ENCODE measurements around the gene BLOC1S6. TPM values are rescaled to one million over a fixed set of nuclear protein-coding genes. Genes with fewer than 3 reads are reported as not detected.

The BLOC1S6 gene
- polyA plus RNA-seq, 2 of the 4 experiments (the other 2 are of a cell fraction) = 19.0 to 30.9 TPM

DNA sequence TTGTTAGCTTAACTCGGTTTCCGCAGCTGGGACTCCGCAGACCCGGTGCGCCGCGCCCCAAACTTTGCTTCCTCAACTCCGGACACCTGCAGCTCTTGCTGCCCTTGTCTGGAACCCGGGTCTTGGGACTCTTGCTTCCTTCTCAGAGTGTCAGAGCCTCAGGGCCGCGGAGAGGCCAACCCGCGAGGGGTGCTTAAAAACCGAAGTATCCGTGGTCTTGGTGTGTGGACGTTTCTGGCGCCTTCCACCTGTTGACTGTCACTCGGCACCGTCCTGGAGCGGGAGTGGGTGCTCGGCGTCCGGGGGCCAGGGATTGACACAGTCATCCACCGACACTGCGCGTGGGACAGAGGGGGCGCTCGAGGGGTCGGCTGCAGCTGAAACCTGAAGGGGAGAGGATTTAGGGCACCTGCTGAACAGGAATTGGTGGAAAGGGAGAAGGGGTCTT is 48.0 kb downstream of the BLOC1S6 start:
- H3K27ac ChIP-seq = peak overlapping the region; percentile 89 to 92
- no peak for TF ChIP-seq FOSL2 (IDR thresholded peaks at IDR 0.05)
- TF ChIP-seq FOSL2 (CRISPR knock-in tag; IDR thresholded peaks at IDR 0.05) = peak; percentile 10; the same call in 1 of the 2 replicates
- no peak for TF ChIP-seq POLR2A (IDR thresholded peaks at IDR 0.05; ENCODE audit: low read length)
- TF ChIP-seq, protein P1, sequence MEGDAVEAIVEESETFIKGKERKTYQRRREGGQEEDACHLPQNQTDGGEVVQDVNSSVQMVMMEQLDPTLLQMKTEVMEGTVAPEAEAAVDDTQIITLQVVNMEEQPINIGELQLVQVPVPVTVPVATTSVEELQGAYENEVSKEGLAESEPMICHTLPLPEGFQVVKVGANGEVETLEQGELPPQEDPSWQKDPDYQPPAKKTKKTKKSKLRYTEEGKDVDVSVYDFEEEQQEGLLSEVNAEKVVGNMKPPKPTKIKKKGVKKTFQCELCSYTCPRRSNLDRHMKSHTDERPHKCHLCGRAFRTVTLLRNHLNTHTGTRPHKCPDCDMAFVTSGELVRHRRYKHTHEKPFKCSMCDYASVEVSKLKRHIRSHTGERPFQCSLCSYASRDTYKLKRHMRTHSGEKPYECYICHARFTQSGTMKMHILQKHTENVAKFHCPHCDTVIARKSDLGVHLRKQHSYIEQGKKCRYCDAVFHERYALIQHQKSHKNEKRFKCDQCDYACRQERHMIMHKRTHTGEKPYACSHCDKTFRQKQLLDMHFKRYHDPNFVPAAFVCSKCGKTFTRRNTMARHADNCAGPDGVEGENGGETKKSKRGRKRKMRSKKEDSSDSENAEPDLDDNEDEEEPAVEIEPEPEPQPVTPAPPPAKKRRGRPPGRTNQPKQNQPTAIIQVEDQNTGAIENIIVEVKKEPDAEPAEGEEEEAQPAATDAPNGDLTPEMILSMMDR (IDR thresholded peaks at IDR 0.05) = peak; percentile 41; the same call in 2 of the 3 replicates
- TF ChIP-seq, protein P2, sequence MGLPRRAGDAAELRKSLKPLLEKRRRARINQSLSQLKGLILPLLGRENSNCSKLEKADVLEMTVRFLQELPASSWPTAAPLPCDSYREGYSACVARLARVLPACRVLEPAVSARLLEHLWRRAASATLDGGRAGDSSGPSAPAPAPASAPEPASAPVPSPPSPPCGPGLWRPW (IDR thresholded peaks at IDR 0.05) = no peak
- no peak for TF ChIP-seq JUNB (IDR thresholded peaks at IDR 0.05)
- no peak for TF ChIP-seq POLR2AphosphoS2 (conservative IDR thresholded peaks at IDR 0.05; ENCODE audit: low read length)
- FAIRE-seq (no peak), DNase-seq (ENCODE audit: low read depth in 1 of 2, low spot score in 1 of 2) (peak; percentile 36 to 59), ATAC-seq (peak; percentile 76)
- peak overlapping the region; percentile 86 for H3K4me2 ChIP-seq
- WGBS (ENCODE audit: missing lambda C conversion rate) = 0% methylated on average over 2 of the region's 29 CpGs
- no peaks in the 10 kb centered on the region for H3K9me3 ChIP-seq
- H3K4me3 ChIP-seq = peak overlapping the region; percentile 73
- CTCF ChIA-PET = interaction anchor here (0.8 to 1.4 kb wide), 3 partner anchors 10 to 26 kb away, joined by 3 to 5 read pairs (median 3); no protein-coding TSS in a partner anchor
- H3K4me1 ChIP-seq = peaks cover 54% of the 10 kb centered on the region
- POLR2A ChIA-PET = interaction anchor here (1.1 to 1.3 kb wide), 2 partner anchors 10 to 13 kb away, joined by 4 read pairs; no protein-coding TSS in a partner anchor

DNA sequence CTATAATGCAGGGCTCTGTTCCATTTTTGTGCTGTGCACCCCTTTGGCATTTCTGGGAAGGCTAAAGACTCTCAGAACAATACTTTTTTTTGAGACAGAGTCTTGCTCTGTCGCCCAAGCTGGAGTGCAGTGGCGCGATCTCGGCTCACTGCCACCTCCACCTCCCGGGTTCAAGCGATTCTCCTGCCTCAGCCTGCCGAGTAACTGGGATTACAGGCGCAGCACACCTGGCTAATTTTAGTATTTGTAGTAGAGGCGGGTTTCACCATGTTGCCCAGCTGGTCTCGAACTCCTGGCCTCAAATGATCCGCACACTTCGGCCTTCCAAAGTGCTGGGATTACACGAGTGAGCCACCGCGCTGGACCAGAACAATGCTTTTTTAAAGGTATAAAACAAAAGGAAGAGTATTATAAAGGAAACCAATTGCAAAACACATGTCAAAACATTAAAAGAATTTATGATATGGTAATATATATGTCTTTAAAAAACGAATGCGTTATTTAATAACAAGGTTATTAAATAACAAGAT is 48.6 kb downstream of the BLOC1S6 start:
- peaks cover 59% of the 10 kb centered on the region for H3K4me1 ChIP-seq

DNA sequence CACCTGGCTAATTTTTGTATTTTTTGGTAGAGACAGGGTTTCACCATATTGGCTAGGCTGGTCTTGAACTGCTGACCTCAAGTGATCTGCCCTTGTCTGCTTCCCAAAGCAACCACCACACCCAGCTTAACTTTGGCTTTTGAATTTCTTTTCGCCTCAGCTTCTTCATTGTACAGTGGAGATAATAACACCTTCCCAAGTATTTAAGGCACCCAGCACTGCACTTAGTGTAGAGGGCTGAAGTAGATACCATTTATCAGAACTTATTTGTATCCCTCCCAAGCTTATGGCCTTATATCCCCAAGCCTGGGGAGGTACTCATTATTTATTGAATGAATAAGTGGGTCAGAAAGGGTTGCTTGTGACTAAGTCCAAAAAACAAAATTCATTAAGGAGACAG is 50.0 kb downstream of the BLOC1S6 start:
- ATAC-seq (no peak), DNase-seq (ENCODE audit: low read depth in 1 of 2, low spot score in 1 of 2) (no peak), FAIRE-seq (no peak)
- H3K27ac ChIP-seq = peak overlapping the region; percentile 88 to 92
- CTCF ChIA-PET = interaction anchor here (1.1 to 2.2 kb wide), 2 partner anchors 69 to 182 kb away, joined by 4 to 7 read pairs; no protein-coding TSS in a partner anchor
- H3K4me3 ChIP-seq = peak overlapping the region; percentile 18; the same call in 1 of the 3 replicates
- WGBS (ENCODE audit: missing lambda C conversion rate) = 71% methylated on average over 1 of the region's 1 CpG
- peak overlapping the region; percentile 86 for H3K4me2 ChIP-seq
- TF ChIP-seq RAD21 (conservative IDR thresholded peaks at IDR 0.05 in 1 of 2, IDR thresholded peaks at IDR 0.05 in 1 of 2) (no peak), MAFK (IDR thresholded peaks at IDR 0.05; ENCODE audit: partially characterized antibody) (no peak), EHF (CRISPR knock-in tag; IDR thresholded peaks at IDR 0.05) (no peak), HOXB13 (CRISPR knock-in tag; IDR thresholded peaks at IDR 0.05; ENCODE audit: low read depth) (no peak), RARB (CRISPR knock-in tag; IDR thresholded peaks at IDR 0.05) (no peak), CHD4 (IDR thresholded peaks at IDR 0.05; ENCODE audit: borderline replicate concordance) (no peak), CHD2 (IDR thresholded peaks at IDR 0.05; ENCODE audit: low read length, partially characterized antibody) (no peak), RCOR1 (IDR thresholded peaks at IDR 0.05; ENCODE audit: low read depth, low read length) (no peak)
- TF ChIP-seq, protein P3, sequence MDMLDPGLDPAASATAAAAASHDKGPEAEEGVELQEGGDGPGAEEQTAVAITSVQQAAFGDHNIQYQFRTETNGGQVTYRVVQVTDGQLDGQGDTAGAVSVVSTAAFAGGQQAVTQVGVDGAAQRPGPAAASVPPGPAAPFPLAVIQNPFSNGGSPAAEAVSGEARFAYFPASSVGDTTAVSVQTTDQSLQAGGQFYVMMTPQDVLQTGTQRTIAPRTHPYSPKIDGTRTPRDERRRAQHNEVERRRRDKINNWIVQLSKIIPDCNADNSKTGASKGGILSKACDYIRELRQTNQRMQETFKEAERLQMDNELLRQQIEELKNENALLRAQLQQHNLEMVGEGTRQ (IDR thresholded peaks at IDR 0.05) = no peak
- H3K4me1 ChIP-seq = peaks cover 57% of the 10 kb centered on the region
- POLR2A ChIA-PET = interaction anchor here (1.2 kb wide), 1 partner anchor 8 kb away, joined by 4 read pairs; no protein-coding TSS in a partner anchor
- H3K9me3 ChIP-seq = no peaks in the 10 kb centered on the region

More for the DNA sequence above, 48.6 kb downstream of the BLOC1S6 start:
- FAIRE-seq (no peak), DNase-seq (ENCODE audit: low read depth in 1 of 2, low spot score in 1 of 2) (no peak), ATAC-seq (peak in 1 of 2 experiments; percentile 1; a peak in 1 of 6 replicates)
- 4% methylated on average over 17 of the region's 17 CpGs for WGBS (ENCODE audit: missing lambda C conversion rate)
- no peak for TF ChIP-seq EHMT2 (IDR thresholded peaks at IDR 0.05; ENCODE audit: low read depth)
- no peak for TF ChIP-seq HOXB5 (CRISPR knock-in tag; IDR thresholded peaks at IDR 0.05)
- no peak for TF ChIP-seq POLR2A (IDR thresholded peaks at IDR 0.05; ENCODE audit: low read length)
- no peak for TF ChIP-seq HDAC2 (IDR thresholded peaks at IDR 0.05)
- no peak for TF ChIP-seq FOXS1 (CRISPR knock-in tag; IDR thresholded peaks at IDR 0.05)
- TF ChIP-seq ZSCAN20 (CRISPR knock-in tag; IDR thresholded peaks at IDR 0.05) = no peak
- no peak for TF ChIP-seq KDM1A (IDR thresholded peaks at IDR 0.05; ENCODE audit: low read depth)
- TF ChIP-seq NFE2L2 (conservative IDR thresholded peaks at IDR 0.05; ENCODE audit: low read length) = no peak
- TF ChIP-seq, protein P3 (IDR thresholded peaks at IDR 0.05) = no peak
- ChIA-PET CTCF (interaction anchor here (1.0 to 2.2 kb wide), 3 partner anchors 10 to 70 kb away, joined by 3 to 7 read pairs (median 5); no protein-coding TSS in a partner anchor), POLR2A (interaction anchor here (1.1 to 1.3 kb wide), 2 partner anchors 10 to 13 kb away, joined by 4 read pairs; no protein-coding TSS in a partner anchor)
- peak overlapping the region; percentile 86 for H3K4me2 ChIP-seq
- no peaks in the 10 kb centered on the region for H3K9me3 ChIP-seq
- peak overlapping the region; percentile 89 to 92 for H3K27ac ChIP-seq
- H3K4me3 ChIP-seq = peak overlapping the region; percentile 73

Measured in A549 (cell line).